ENCODE results near the gene DIP2C.
A peak's percentile ranks its signal among the peaks of the same experiment; 100 is the strongest.

The DIP2C gene

GRCh38 chr10:474946-475345, 214.5 kb downstream of the DIP2C start:
- TF ChIP-seq TARDBP (IDR thresholded peaks at IDR 0.05) = no peak
- no peak for TF ChIP-seq FOXA1 (IDR thresholded peaks at IDR 0.05)
- no peak for TF ChIP-seq L3MBTL2 (conservative IDR thresholded peaks at IDR 0.05)
- no peak for TF ChIP-seq BHLHE40 (IDR thresholded peaks at IDR 0.05; ENCODE audit: borderline replicate concordance)
- no peak for TF ChIP-seq ELF4 (IDR thresholded peaks at IDR 0.05)
- no peak for TF ChIP-seq CTBP1 (IDR thresholded peaks at IDR 0.05; ENCODE audit: borderline replicate concordance)
- TF ChIP-seq LEF1 (IDR thresholded peaks at IDR 0.05; ENCODE audit: borderline replicate concordance) = no peak
- TF ChIP-seq ARNT (IDR thresholded peaks at IDR 0.05) = no peak
- TF ChIP-seq PKNOX1 (IDR thresholded peaks at IDR 0.05) = no peak
- no peak for TF ChIP-seq SUZ12 (IDR thresholded peaks at IDR 0.05)
- no peak for TF ChIP-seq ZNF384 (IDR thresholded peaks at IDR 0.05)
- no peak for TF ChIP-seq NFRKB (IDR thresholded peaks at IDR 0.05)
- CTCF ChIA-PET = no interaction called here
- DNase-seq (ENCODE audit: extremely low spot score) = no peak
- POLR2A ChIA-PET = no interaction called here

GRCh38 chr10:474406-474805, 215.1 kb downstream of the DIP2C start:
- DNase-seq (ENCODE audit: extremely low spot score) = no peak
- TF ChIP-seq FOXM1 (IDR thresholded peaks at IDR 0.05; ENCODE audit: borderline replicate concordance) = no peak
- TF ChIP-seq NFRKB (IDR thresholded peaks at IDR 0.05) = no peak
- no peak for TF ChIP-seq PKNOX1 (IDR thresholded peaks at IDR 0.05)
- no peak for TF ChIP-seq LEF1 (IDR thresholded peaks at IDR 0.05; ENCODE audit: borderline replicate concordance)
- TF ChIP-seq L3MBTL2 (conservative IDR thresholded peaks at IDR 0.05) = no peak
- no peak for TF ChIP-seq FOXA1 (IDR thresholded peaks at IDR 0.05)
- no peak for TF ChIP-seq ARNT (IDR thresholded peaks at IDR 0.05)
- no peak for TF ChIP-seq SP1 (IDR thresholded peaks at IDR 0.05)
- no peak for TF ChIP-seq TARDBP (IDR thresholded peaks at IDR 0.05)
- TF ChIP-seq ELF4 (IDR thresholded peaks at IDR 0.05) = no peak
- no peak for TF ChIP-seq CTBP1 (IDR thresholded peaks at IDR 0.05; ENCODE audit: borderline replicate concordance)
- no peak for TF ChIP-seq FOXK2 (IDR thresholded peaks at IDR 0.05)
- no peak for TF ChIP-seq BHLHE40 (IDR thresholded peaks at IDR 0.05; ENCODE audit: borderline replicate concordance)
- no peak for TF ChIP-seq ZNF384 (IDR thresholded peaks at IDR 0.05)
- no peak for TF ChIP-seq HDGF (IDR thresholded peaks at IDR 0.05; ENCODE audit: borderline replicate concordance)
- no peak for TF ChIP-seq SUZ12 (IDR thresholded peaks at IDR 0.05)
- ChIA-PET POLR2A (no interaction called here), CTCF (no interaction called here)

- ChIA-PET CTCF (no interaction called here), POLR2A (no interaction called here)
- DNase-seq (ENCODE audit: extremely low spot score) = no peak
- TF ChIP-seq CTBP1 (IDR thresholded peaks at IDR 0.05; ENCODE audit: borderline replicate concordance) (no peak), FOXK2 (IDR thresholded peaks at IDR 0.05) (no peak), HDGF (IDR thresholded peaks at IDR 0.05; ENCODE audit: borderline replicate concordance) (no peak), ELF4 (IDR thresholded peaks at IDR 0.05) (no peak), NFRKB (IDR thresholded peaks at IDR 0.05) (no peak), L3MBTL2 (conservative IDR thresholded peaks at IDR 0.05) (no peak), SP1 (IDR thresholded peaks at IDR 0.05) (no peak), SUZ12 (IDR thresholded peaks at IDR 0.05) (no peak), PKNOX1 (IDR thresholded peaks at IDR 0.05) (no peak), ZNF384 (IDR thresholded peaks at IDR 0.05) (no peak), FOXA1 (IDR thresholded peaks at IDR 0.05) (no peak)
These were observed 217.1 kb downstream of the DIP2C start for GRCh38 chr10:472241-472910.

- no peak for DNase-seq (ENCODE audit: extremely low spot score)
- no peak for TF ChIP-seq CTBP1 (IDR thresholded peaks at IDR 0.05; ENCODE audit: borderline replicate concordance)
- TF ChIP-seq FOXA1 (IDR thresholded peaks at IDR 0.05) = no peak
- TF ChIP-seq BHLHE40 (IDR thresholded peaks at IDR 0.05; ENCODE audit: borderline replicate concordance) = no peak
- TF ChIP-seq LEF1 (IDR thresholded peaks at IDR 0.05; ENCODE audit: borderline replicate concordance) = no peak
- TF ChIP-seq NFRKB (IDR thresholded peaks at IDR 0.05) = no peak
- TF ChIP-seq TARDBP (IDR thresholded peaks at IDR 0.05) = no peak
- TF ChIP-seq ARNT (IDR thresholded peaks at IDR 0.05) = no peak
- no peak for TF ChIP-seq SP1 (IDR thresholded peaks at IDR 0.05)
- no peak for TF ChIP-seq PKNOX1 (IDR thresholded peaks at IDR 0.05)
- no peak for TF ChIP-seq ELF4 (IDR thresholded peaks at IDR 0.05)
- TF ChIP-seq L3MBTL2 (conservative IDR thresholded peaks at IDR 0.05) = no peak
- TF ChIP-seq SUZ12 (IDR thresholded peaks at IDR 0.05) = no peak
- no peak for TF ChIP-seq FOXM1 (IDR thresholded peaks at IDR 0.05; ENCODE audit: borderline replicate concordance)
- TF ChIP-seq HDGF (IDR thresholded peaks at IDR 0.05; ENCODE audit: borderline replicate concordance) = no peak
- TF ChIP-seq ZNF384 (IDR thresholded peaks at IDR 0.05) = no peak
- TF ChIP-seq FOXK2 (IDR thresholded peaks at IDR 0.05) = no peak
- ChIA-PET CTCF (no interaction called here), POLR2A (no interaction called here)
These were observed 219.0 kb downstream of the DIP2C start for GRCh38 chr10:470339-471003.

GRCh38 chr10:469947-470338, 219.5 kb downstream of the DIP2C start:
- ChIA-PET CTCF (no interaction called here), POLR2A (no interaction called here)
- DNase-seq (ENCODE audit: extremely low spot score) = no peak
- TF ChIP-seq HDGF (IDR thresholded peaks at IDR 0.05; ENCODE audit: borderline replicate concordance) (no peak), PKNOX1 (IDR thresholded peaks at IDR 0.05) (peak; percentile 85)

All from HEK293T (cell line).